ENCODE results near the gene CHRNA4.
"Not testable (repeated sequence)": the region's sequence is repeated elsewhere in the genome, so short reads cannot be mapped to it uniquely, and the experiment has no call there.

Gene CHRNA4

GRCh38 chr20:63350196-63350595 lies 11.0 kb downstream of the CHRNA4 start:
- no peak for DNase-seq (ENCODE audit: low read depth in 3 of 3)

- DNase-seq (ENCODE audit: low read depth in 3 of 3), result no peak
Measured at GRCh38 chr20:63349516-63349895, 11.6 kb downstream of the CHRNA4 start.

GRCh38 chr20:63348828-63349515 lies 12.2 kb downstream of the CHRNA4 start:
- no peak for DNase-seq (ENCODE audit: low read depth in 3 of 3)

- DNase-seq (ENCODE audit: low read depth in 3 of 3), result no peak
Measured at GRCh38 chr20:63347950-63348827, 13.0 kb downstream of the CHRNA4 start.

GRCh38 chr20:63347081-63347741 lies 13.9 kb downstream of the CHRNA4 start:
- no peak for DNase-seq (ENCODE audit: low read depth in 3 of 3)

GRCh38 chr20:63346131-63347080 lies 14.7 kb downstream of the CHRNA4 start:
- no peak for DNase-seq (ENCODE audit: low read depth in 3 of 3)

- DNase-seq (ENCODE audit: low read depth in 3 of 3), result no peak
Measured at GRCh38 chr20:63345328-63346100, 15.6 kb downstream of the CHRNA4 start.

GRCh38 chr20:63344616-63345327 lies 16.4 kb downstream of the CHRNA4 start:
- no peak for DNase-seq (ENCODE audit: low read depth in 3 of 3)

- no peak for DNase-seq (ENCODE audit: low read depth in 3 of 3)
Measured at GRCh38 chr20:63343460-63344445, 17.4 kb downstream of the CHRNA4 start.

GRCh38 chr20:63342561-63343459 lies 18.3 kb downstream of the CHRNA4 start:
- DNase-seq (ENCODE audit: low read depth in 3 of 3), result no peak

GRCh38 chr20:63340158-63340688 lies 20.9 kb downstream of the CHRNA4 start:
- DNase-seq (ENCODE audit: low read depth in 3 of 3), result not testable (repeated sequence)

- DNase-seq (ENCODE audit: low read depth in 3 of 3), result not testable (repeated sequence)
Measured at GRCh38 chr20:63339154-63340094, 21.7 kb downstream of the CHRNA4 start.

- no peak for DNase-seq (ENCODE audit: low read depth in 3 of 3)
Measured at GRCh38 chr20:63337786-63338420, 23.2 kb downstream of the CHRNA4 start.

GRCh38 chr20:63336232-63336752 lies 24.9 kb downstream of the CHRNA4 start:
- no peak for DNase-seq (ENCODE audit: low read depth in 3 of 3)

- DNase-seq (ENCODE audit: low read depth in 3 of 3), result no peak
Measured at GRCh38 chr20:63335711-63336110, 25.4 kb downstream of the CHRNA4 start.

All from stimulated activated CD4-positive, alpha-beta T cell treated with anti-CD3 and anti-CD28 coated beads, TNF-alpha, amount 100 ng/mL, for 4 hours (primary cell).